Neuron (in vitro differentiated cells): ENCODE results near the gene STOML1.
"Not testable (repeated sequence)": the region's sequence is repeated elsewhere in the genome, so short reads cannot be mapped to it uniquely, and the experiment has no call there.

Experiments used
- H2AFZ ChIP-seq: one replicate; pipeline ENCODE4 v1.6.1; 2013; ENCODE audit warnings: low read depth, mild to moderate bottlenecking, inconsistent platforms, low read length, moderate library complexity
- H3K27me3 ChIP-seq: one replicate; pipeline ENCODE4 v1.6.1; 2013; ENCODE audit warnings: low read length; ENCODE audit not compliant: insufficient read depth
- H3K36me3 ChIP-seq: one replicate; pipeline ENCODE4 v1.6.1; 2013; ENCODE audit warnings: low read length; ENCODE audit not compliant: insufficient read depth
- H3K4me1 ChIP-seq: one replicate; pipeline ENCODE4 v1.6.1; 2013; ENCODE audit warnings: low read length; ENCODE audit not compliant: insufficient read depth
- H3K4me3 ChIP-seq: 2 replicates; pipeline ENCODE4 v1.5.1; 2013; ENCODE audit warnings: mild to moderate bottlenecking, low read length, moderate library complexity
- H3K9me3 ChIP-seq: one replicate; pipeline ENCODE4 v1.6.1; 2013; ENCODE audit warnings: low read length

STOML1 gene

DNA sequence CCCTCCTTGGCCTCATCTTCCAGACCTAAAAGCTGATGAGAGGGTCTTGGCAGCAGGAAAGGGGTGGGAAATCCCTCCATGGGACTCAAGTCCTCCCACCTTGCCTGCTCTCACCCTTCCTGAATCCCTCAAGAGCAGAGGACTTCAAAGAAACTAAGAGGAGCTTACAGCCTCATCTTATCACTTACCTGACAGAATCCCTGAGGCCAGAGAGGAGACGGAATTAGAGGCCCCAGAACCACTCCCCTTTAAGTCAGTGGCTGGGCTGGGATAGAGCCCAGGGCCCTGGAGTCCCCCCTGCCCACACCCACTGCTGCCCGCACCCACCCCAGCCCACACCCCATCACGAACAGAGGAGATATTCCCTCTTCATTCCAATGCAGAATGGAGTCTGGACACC lies 50.6 kb downstream of the STOML1 start:
- no peaks in the 10 kb centered on the region for H3K27me3 ChIP-seq
- H3K4me3 ChIP-seq: no peak overlapping the region
- H2AFZ ChIP-seq: no peak overlapping the region
- H3K4me1 ChIP-seq: peaks cover 11% of the 10 kb centered on the region
- no peaks in the 10 kb centered on the region for H3K9me3 ChIP-seq
- no peaks in the 10 kb centered on the region for H3K36me3 ChIP-seq

DNA sequence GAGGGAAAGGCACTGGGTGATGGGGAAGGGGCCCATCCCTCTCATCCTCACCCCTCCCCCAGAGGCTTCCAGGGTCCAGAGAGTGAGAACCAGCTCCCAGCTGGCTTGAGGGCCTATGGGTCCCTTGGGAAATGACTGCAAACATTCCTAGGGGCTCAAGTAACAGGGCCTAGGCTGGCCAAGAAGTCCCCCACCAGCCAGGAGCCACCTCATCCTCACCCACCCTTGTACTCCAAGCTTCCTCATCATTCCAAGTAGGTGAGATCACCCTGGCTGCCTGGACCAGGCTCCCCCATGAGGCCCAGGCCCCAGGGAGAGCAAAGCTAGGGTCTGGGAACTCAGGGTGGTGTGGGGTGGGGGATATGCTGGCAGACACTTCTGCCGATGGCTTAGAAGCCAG lies 51.1 kb downstream of the STOML1 start:
- peaks cover 15% of the 10 kb centered on the region for H3K4me1 ChIP-seq
- no peak overlapping the region for H2AFZ ChIP-seq

DNA sequence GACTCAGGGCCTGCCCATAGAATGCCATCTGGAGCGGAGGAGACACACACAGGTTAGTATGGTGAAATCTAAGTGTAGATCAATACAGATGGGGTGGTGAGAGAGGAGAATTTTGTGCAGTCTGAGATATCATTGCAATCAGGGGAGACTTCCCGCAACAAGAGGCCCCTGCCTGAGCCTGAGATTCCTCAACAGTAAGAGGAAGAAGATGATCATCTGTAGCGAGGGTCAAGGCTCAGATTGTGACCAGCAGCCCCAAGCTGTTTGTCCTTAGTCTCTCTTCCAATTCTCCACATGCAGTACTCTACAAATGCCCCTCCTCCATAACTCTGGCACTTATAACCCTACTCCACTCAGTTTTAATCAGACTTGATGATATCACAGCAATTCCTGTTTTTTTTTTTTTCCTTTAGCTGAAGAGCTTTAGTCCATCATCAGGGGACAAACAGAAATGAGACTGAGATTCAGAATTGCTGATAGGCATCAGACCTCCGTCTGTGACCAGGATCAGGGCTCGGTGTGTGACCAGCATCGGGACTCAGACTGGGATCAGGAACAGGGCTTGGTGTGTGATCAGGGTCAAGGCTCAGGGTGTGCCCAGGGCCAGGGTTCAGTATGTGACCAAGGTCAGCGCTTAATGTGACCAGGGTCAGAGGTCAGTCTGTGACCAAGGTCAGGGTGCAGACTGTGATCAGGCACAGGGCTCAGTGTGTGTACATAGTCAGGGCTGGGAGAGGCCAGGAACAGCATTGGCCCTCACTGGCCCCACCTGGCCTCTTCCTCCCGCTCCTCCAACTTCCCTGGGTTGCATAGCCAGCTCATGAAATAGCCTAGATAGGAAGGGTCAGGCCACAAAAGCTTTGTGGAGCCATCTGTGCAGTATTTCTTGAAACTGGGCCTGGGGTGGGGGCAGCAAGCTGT lies 51.8 kb downstream of the STOML1 start:
- Histone ChIP-seq H3K4me1 (peaks cover 22% of the 10 kb centered on the region), H3K9me3 (no peaks in the 10 kb centered on the region), H3K27me3 (no peaks in the 10 kb centered on the region), H3K36me3 (no peaks in the 10 kb centered on the region), H3K4me3 (no peak overlapping the region), H2AFZ (no peak overlapping the region)

More for the DNA sequence above, 51.1 kb downstream of the STOML1 start:
- no peaks in the 10 kb centered on the region for H3K27me3 ChIP-seq
- no peak overlapping the region for H3K4me3 ChIP-seq
- H3K9me3 ChIP-seq: no peaks in the 10 kb centered on the region
- H3K36me3 ChIP-seq: no peaks in the 10 kb centered on the region

DNA sequence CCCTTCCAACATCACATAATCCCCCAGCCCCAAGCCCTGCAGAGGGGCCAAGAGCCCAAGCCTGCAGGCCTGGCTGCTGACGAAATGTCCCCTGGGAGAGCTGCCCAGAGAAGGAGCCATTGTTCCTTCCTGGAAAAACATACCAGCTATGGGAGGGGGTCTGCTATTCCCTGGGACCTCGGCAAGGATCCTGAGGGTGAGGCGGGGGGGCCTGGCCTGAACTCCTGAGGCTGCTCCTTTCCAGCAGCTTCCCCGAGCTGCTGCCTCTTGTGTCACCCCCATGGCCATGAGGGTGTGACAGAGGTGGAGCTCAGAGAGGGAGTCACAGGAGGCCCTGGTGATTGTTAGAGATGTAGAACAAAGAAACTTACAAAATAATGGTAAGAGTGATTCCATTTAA lies 53.0 kb downstream of the STOML1 start:
- H3K9me3 ChIP-seq: no peaks in the 10 kb centered on the region
- no peak overlapping the region for H2AFZ ChIP-seq
- peaks cover 29% of the 10 kb centered on the region for H3K4me1 ChIP-seq
- H3K27me3 ChIP-seq: no peaks in the 10 kb centered on the region
- H3K4me3 ChIP-seq: no peak overlapping the region
- H3K36me3 ChIP-seq: no peaks in the 10 kb centered on the region

DNA sequence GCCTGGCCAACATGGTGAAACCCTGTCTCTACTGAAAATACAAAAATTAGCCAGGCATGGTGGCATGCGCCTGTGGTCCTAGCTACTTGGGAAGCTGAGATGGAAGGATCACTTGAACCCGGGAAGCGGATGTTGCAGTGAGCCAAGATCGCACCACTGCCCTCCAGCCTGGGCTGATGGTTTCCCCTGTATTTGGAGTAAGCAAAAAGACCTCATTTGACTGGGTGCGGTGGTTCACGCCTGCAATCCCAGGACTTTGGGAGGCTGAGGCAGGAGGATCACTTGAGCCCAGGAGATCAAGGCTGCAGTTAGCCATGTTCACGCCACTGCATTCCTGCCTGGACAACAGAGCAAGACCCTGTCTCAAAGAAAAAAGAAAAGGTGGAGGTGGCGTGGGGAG lies 53.6 kb downstream of the STOML1 start:
- not testable (repeated sequence) for H3K9me3 ChIP-seq, H2AFZ ChIP-seq, H3K4me3 ChIP-seq, H3K27me3 ChIP-seq, H3K36me3 ChIP-seq
- peaks cover 29% of the 10 kb centered on the region for H3K4me1 ChIP-seq

DNA sequence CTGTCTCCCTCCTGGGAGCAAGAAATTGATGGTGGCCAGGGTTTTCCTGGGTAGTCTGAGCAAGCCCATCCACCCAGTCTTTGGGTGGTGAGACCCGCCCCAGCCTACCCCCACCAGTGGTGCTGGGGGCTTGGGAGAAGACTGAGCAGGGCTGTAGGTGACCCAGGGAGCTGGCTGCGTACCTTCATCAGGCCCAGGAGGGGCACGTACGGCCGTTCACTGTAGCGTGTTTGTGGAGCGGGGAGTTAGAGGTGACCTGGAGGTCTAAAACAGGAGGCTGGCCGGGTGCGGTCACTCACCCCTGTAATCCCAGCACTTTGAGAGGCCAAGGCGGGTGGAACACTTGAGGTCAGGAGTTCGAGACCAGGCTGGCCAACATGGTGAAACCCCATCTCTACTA lies 54.4 kb downstream of the STOML1 start:
- Histone ChIP-seq H3K9me3 (no peaks in the 10 kb centered on the region), H3K4me3 (no peak overlapping the region), H3K27me3 (no peaks in the 10 kb centered on the region), H2AFZ (no peak overlapping the region), H3K36me3 (no peaks in the 10 kb centered on the region), H3K4me1 (peaks cover 29% of the 10 kb centered on the region)

DNA sequence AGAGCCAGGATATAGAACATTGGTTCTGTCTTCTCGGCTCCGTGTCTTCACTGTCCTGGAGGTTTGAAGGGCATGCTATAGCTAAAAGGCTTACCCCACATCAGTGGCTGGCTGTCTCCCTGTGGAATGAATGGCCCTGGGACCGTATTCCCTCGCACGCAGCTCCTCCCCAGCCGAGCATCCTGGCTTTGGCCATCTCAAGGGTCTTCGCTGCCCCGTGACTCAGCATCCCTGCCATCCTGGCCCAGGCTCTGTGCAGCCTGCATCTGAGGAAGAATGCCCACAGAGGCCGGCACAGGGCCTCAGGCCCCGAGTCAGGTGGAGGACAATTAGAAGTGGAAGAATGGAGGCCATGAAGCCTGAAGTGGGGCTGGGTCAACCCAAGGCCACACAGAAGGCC lies 54.8 kb downstream of the STOML1 start:
- Histone ChIP-seq H3K36me3 (no peaks in the 10 kb centered on the region), H3K27me3 (no peaks in the 10 kb centered on the region), H3K4me3 (no peak overlapping the region), H3K9me3 (no peaks in the 10 kb centered on the region), H3K4me1 (peaks cover 29% of the 10 kb centered on the region), H2AFZ (no peak overlapping the region)

DNA sequence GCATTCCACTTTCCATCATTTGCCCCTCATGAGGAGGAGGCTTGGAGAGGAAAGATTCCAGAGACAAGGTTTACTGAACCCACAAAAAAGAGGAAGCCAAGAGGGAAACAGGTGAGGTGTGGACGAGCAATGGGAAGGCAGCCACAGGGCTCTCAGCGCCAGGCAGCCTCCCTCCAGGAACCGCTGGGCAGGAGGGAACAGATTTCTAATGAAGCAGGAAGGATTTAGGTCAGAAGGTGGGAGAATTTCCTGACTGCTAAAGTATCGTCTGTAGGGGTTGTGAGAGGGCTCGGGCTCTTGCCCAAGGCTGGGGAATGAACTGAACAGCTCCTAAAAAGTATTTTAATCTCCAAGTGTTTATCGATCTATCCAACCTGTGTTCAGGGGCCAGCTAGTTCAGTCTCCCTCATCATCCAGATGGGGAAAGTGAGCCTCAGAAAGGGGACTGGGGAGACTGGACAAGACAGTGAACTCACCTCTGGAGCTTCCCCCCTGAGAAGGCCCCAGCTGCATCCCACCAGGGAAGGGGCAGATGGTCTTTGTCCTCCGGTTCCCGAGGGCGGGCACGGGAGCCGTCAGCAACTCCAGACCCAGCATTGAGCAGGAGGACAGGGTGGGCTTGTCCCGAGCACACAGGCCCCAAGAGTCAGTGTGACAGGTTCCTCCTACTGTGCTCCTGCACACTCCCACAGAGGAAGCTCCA lies 55.4 kb downstream of the STOML1 start:
- Histone ChIP-seq H2AFZ (no peak overlapping the region), H3K4me1 (peaks cover 29% of the 10 kb centered on the region), H3K9me3 (no peaks in the 10 kb centered on the region), H3K36me3 (no peaks in the 10 kb centered on the region), H3K27me3 (no peaks in the 10 kb centered on the region), H3K4me3 (no peak overlapping the region)

DNA sequence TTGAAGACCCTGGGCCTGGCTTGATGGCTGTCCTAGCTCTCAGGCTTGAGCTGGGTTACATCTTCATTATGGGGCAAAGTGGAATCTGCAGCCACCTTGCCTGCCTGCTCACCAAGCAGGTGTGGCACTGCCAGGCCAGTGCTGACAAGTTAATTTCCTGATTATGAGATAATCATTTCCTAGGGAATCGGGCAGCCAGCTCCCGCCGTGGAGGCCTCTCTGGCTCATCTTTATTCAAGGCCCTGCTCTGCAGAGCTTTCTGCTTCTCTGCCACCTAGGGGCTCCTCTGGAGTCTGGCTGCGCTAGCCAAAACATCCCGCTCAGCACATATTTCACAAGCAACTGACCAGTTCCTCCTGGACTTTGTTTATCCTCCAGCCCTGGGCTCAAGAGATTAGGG lies 55.9 kb downstream of the STOML1 start:
- H3K27me3 ChIP-seq: no peaks in the 10 kb centered on the region
- no peaks in the 10 kb centered on the region for H3K36me3 ChIP-seq
- peaks cover 29% of the 10 kb centered on the region for H3K4me1 ChIP-seq
- no peak overlapping the region for H3K4me3 ChIP-seq
- H2AFZ ChIP-seq: no peak overlapping the region
- no peaks in the 10 kb centered on the region for H3K9me3 ChIP-seq

DNA sequence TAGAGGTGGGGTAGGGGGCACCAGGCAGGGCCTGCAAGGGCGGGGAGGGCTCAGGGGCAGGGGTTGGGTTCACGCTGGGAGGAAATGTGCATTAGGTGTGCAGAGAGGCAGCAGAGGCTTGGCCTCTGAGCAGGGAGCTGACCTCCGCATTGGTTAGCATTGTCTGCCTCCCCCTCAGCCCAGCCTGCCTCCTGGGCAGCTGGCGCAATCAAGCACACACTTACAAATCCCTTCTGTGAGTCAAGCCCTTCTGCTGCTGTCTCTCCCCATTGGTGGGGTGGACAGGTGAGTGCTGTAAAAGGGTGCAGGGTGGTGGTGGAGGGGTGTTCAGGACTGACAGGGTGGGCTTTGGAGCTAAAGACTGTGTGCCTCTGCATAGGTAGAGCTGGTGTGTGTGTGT lies 56.5 kb downstream of the STOML1 start:
- Histone ChIP-seq H3K27me3 (no peaks in the 10 kb centered on the region), H3K4me3 (no peak overlapping the region), H2AFZ (no peak overlapping the region), H3K4me1 (peaks cover 29% of the 10 kb centered on the region), H3K9me3 (no peaks in the 10 kb centered on the region), H3K36me3 (no peaks in the 10 kb centered on the region)

DNA sequence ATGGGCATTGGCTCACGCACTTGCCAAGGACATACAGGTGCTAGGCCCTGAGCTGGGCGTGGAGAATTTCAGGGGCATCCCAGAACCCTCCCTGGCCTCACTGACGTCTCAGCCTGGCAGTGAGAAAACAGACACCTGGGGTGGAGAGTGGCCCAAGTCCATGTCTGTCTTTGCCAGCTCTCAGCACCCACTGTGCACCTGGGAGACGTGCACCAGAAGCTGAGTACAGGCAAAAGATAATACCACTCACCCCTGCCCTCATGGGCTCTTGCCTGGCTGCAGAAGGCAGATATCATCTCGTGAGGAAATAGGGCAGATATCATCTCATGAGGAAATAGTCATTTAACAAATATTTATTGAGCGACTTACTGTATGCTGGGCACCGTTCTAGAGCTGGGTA lies 57.8 kb downstream of the STOML1 start:
- Histone ChIP-seq H2AFZ (no peak overlapping the region), H3K4me3 (no peak overlapping the region), H3K4me1 (peaks cover 30% of the 10 kb centered on the region), H3K27me3 (no peaks in the 10 kb centered on the region), H3K9me3 (no peaks in the 10 kb centered on the region), H3K36me3 (no peaks in the 10 kb centered on the region)

DNA sequence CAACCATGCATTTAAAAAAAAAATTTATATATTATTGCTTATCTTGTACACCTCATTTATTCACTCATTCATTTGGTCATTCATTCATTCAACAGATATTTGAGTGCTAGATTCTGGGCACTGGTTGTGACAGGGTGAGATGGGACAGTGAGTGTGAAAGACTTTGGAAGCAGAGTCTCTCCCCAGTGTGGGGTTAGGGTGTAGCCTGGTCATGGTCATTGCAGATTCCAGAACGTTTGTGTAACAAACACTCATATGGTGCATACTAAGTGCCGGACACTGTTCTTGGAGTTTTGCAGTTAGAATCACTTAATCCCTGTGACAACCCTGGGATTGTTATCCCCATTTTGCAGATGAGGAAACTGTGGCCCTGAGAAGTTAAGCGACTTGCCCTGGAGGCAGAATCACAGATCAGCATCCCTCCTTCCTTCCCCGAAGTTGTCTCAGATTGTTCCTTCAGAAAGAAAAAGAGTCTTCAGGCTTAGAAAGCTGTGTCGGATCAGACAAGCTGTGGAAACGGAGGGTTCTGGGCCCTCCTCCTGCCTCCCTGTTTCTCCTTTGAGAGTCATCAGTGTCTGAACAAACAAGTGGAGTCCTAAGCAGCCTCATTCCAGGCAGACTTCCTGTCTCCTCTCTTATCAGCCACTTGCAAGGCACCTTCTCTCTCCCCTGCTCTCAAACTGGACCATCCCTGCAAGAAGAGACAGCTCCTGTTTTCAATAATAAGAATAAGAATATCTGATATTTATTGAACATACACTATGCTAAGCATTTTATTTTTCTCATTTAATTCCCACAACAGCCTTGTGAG lies 59.5 kb downstream of the STOML1 start:
- Histone ChIP-seq H3K4me3 (no peak overlapping the region), H3K9me3 (no peaks in the 10 kb centered on the region), H3K27me3 (no peaks in the 10 kb centered on the region), H3K4me1 (peaks cover 41% of the 10 kb centered on the region), H2AFZ (no peak overlapping the region), H3K36me3 (no peaks in the 10 kb centered on the region)

DNA sequence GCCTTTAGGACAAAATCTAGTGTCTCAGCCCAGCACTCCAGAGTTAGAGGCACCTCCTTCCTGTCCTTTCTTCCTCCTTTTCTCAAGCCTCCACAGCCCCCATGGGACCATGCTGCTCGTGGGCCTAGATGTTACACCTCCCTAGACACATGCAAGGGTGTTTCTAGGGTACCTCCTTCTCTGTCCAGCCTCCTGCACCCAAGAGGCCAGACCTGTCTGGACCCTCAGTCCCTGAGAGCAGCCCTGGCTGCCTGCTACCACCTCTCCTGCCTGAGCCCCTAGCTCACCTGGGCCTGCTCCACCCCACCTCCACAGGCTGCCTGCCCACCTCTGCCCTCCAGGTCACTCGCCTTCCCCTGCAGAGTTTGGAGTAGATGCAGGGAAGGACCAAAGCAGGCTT lies 60.7 kb downstream of the STOML1 start:
- no peak overlapping the region for H3K4me3 ChIP-seq
- no peaks in the 10 kb centered on the region for H3K36me3 ChIP-seq
- no peak overlapping the region for H2AFZ ChIP-seq
- H3K27me3 ChIP-seq: no peaks in the 10 kb centered on the region
- H3K4me1 ChIP-seq: peaks cover 34% of the 10 kb centered on the region
- no peaks in the 10 kb centered on the region for H3K9me3 ChIP-seq
